ENCODE results near the gene TRAF5. TPM values are rescaled to one million over a fixed set of nuclear protein-coding genes. Genes with fewer than 3 reads are reported as not detected.
A peak's percentile ranks its signal among the peaks of the same experiment; 100 is the strongest.

TRAF5 gene
- total RNA-seq, 4 donors from 2014 or later, result 20.5 to 44.2 (median 27.9) TPM

- H3K4me1 ChIP-seq, result peaks cover 0 to 75% (median 48%) of the 10 kb centered on the region in 3 donors
- H3K4me3 ChIP-seq, result peak overlapping the region in 1 of 2 donors; percentile 97
- 61 to 76% methylated on average over 2 to 3 of the region's 6 CpGs for WGBS, 2 donors (ENCODE audit: low coverage in 1 of 2)
- no peak for ATAC-seq
- peak overlapping the region in 3 of 4 donors; percentile 92 to 94 (median 93) for H3K27ac ChIP-seq
- H3K9me3 ChIP-seq, result no peaks in the 10 kb centered on the region
- no peaks in the 10 kb centered on the region for H3K36me3 ChIP-seq
- TF ChIP-seq POLR2A (IDR thresholded peaks at IDR 0.05) (no peak), CTCF (IDR thresholded peaks at IDR 0.05) (no peak), POLR2AphosphoS5 (IDR thresholded peaks at IDR 0.05) (no peak), EP300 (IDR thresholded peaks at IDR 0.05) (no peak)
- H3K27me3 ChIP-seq, result no peaks in the 10 kb centered on the region
Measured at GRCh38 chr1:211328866-211329475, 2.3 kb downstream of the TRAF5 start.

- ATAC-seq, result no peak
- H3K4me3 ChIP-seq, result peak overlapping the region in 1 of 2 donors; percentile 6
- no peaks in the 10 kb centered on the region for H3K27me3 ChIP-seq
- no peak for TF ChIP-seq CTCF (IDR thresholded peaks at IDR 0.05)
- no peak for TF ChIP-seq EP300 (IDR thresholded peaks at IDR 0.05)
- no peak for TF ChIP-seq POLR2A (IDR thresholded peaks at IDR 0.05)
- no peaks in the 10 kb centered on the region for H3K36me3 ChIP-seq
- peaks cover 0 to 81% (median 48%) of the 10 kb centered on the region in 3 donors for H3K4me1 ChIP-seq
- no peak overlapping the region for H3K27ac ChIP-seq
- WGBS, 2 donors (ENCODE audit: low coverage in 1 of 2), result 56 to 69% methylated on average over 2 of the region's 4 CpGs
- no peaks in the 10 kb centered on the region for H3K9me3 ChIP-seq
Measured at GRCh38 chr1:211329764-211330201, 3.1 kb downstream of the TRAF5 start.

- Histone ChIP-seq H3K27ac (no peak overlapping the region), H3K9me3 (no peaks in the 10 kb centered on the region), H3K4me1 (peaks cover 0 to 87% (median 48%) of the 10 kb centered on the region in 3 donors), H3K36me3 (no peaks in the 10 kb centered on the region), H3K27me3 (no peaks in the 10 kb centered on the region), H3K4me3 (no peak overlapping the region)
- 83 to 91% methylated on average over 5 to 8 of the region's 8 CpGs for WGBS, 2 donors (ENCODE audit: low coverage in 1 of 2)
- no peak for ATAC-seq
- TF ChIP-seq CTCF (IDR thresholded peaks at IDR 0.05) (no peak), POLR2AphosphoS5 (IDR thresholded peaks at IDR 0.05) (no peak), POLR2A (IDR thresholded peaks at IDR 0.05) (no peak)
Measured at GRCh38 chr1:211330282-211330936, 3.8 kb downstream of the TRAF5 start.

GRCh38 chr1:211331011-211331709, 4.5 kb downstream of the TRAF5 start:
- H3K4me3 ChIP-seq, result no peak overlapping the region
- H3K27ac ChIP-seq, result no peak overlapping the region
- H3K9me3 ChIP-seq, result no peaks in the 10 kb centered on the region
- H3K27me3 ChIP-seq, result no peaks in the 10 kb centered on the region
- no peaks in the 10 kb centered on the region for H3K36me3 ChIP-seq
- TF ChIP-seq EP300 (IDR thresholded peaks at IDR 0.05) (no peak), CTCF (IDR thresholded peaks at IDR 0.05) (no peak), POLR2A (IDR thresholded peaks at IDR 0.05) (no peak), POLR2AphosphoS5 (IDR thresholded peaks at IDR 0.05) (no peak)
- peaks cover 3 to 89% (median 50%) of the 10 kb centered on the region in 3 donors for H3K4me1 ChIP-seq
- 87 to 96% methylated on average over 3 of the region's 3 CpGs for WGBS, 2 donors (ENCODE audit: low coverage in 1 of 2)
- ATAC-seq, result no peak
